Smooth muscle cell of the brain vasculature (primary cell): ENCODE data around the gene EPB42.
"Not testable (repeated sequence)": the region's sequence is repeated elsewhere in the genome, so short reads cannot be mapped to it uniquely, and the experiment has no call there.

Source experiments
- DNase-seq: peaks from one replicate; pipeline ENCODE4 v3.0.0-alpha.2; 2012; ENCODE audit warnings: low read depth, low spot score

EPB42 gene

DNA sequence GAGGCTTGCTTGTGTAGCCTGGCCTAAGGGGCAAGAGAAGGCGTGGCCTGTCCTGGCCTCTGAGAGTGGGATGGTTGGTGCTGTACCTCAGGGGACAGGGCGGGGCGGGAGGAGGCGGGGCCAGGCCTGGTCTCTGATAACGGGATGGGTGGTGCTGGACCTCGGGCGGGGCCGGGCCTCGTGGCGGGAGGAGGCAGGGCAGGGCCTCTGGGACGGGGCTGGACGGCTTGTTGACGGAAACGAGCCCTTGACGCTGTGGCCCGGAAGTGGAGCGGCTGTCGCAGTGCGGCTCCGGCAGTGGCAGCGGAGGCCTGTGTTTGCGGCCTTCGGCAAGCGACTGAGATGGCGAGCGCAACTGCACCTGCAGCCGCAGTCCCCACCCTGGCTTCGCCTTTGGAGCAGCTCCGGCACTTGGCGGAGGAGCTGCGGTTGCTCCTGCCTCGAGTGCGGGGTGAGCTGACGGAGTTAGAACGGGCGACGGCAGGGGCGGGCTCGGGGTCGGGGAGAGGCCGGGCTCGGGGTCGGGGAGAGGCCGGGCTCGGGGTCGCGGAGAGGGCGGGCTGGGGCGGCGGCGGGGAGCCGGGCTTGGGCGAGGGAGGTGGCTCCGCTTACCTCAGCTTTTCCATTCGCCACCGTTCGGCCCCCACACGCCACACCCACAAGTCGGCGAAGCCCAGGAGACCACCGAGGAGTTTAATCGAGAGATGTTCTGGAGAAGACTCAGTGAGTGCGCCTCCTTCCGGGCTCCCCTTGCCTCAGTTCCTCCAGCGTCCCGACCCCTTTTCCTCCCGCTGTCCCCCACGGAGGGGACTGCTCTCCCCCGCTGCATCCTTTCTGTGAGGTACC, 35.4 kb downstream of the EPB42 start, which contains the start of gene CCNDBP1:
TSS of gene CCNDBP1 (plus strand) at position 247 of the 846 bp plus-strand sequence. CDS start at position 343, 96 bp downstream.
- no peak for DNase-seq

DNA sequence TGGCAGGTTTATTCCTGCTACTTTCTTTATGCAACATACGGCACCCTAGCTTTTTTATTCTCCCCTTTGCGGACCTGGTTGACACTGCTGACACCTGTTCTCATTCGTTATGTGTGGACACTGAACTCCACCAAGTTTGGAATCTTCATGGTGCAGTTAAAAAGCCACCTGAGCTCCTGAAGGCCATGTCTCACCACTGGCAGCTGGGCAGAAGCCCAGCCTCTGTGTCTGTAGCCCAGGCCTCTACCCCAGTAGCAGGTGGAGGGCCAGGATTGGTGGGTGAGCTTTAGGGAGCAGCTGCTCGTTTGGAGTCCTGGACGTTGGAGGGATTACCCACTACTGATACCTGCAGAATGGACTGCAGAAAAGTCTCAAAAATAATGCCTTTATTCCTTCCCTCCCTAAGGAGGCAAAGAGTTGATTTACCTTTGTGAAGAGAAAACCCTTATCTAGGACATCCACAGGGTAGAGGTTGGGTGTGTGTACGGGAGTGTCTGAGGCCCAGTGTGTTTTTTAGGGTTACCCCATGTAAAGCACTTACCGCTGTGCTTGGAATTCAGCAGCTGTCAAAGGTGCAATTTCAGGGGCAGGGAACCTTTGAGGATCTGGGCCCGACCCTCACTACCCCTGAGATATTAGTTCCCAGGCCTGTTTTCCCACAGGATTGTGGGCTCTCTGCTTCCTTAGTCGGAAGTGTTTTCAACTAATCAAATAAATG, 36.3 kb downstream of the EPB42 start:
- no peak for DNase-seq

DNA sequence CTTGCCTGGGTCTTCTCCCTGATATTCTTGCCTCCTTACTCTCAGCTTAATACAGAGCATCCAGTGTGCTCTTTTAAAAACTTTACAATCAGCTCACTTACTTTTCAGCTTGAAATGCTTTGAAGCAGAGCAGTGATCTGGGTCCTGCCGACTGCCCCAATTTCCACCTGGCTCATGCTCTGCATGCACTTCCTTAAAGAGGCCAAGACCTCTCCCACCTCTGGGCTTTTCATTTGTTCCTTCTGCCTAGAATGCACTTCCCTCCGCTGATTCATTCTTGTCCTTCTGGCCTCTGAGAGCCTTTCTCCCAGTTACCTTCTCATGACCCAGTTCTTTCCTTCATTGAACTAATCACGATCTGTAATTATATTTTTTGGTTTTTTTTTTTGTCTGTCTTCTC, 37.5 kb downstream of the EPB42 start:
- DNase-seq, result no peak

DNA sequence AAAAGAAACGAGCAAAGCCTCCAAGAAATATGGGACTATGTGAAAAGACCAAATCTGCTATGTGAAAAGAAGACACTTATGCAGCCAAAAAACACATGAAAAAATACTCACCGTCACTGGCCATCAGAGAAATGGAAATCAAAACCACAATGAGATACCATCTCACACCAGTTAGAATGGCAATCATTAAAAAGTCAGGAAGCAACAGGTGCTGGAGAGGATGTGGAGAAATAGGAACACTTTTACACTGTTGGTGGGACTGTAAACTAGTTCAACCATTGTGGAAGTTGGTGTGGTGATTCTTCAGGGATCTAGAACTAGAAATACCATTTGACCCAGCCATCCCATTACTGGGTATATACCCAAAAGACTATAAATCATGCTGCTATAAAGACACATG, 43.7 kb downstream of the EPB42 start:
- DNase-seq, result not testable (repeated sequence)

DNA sequence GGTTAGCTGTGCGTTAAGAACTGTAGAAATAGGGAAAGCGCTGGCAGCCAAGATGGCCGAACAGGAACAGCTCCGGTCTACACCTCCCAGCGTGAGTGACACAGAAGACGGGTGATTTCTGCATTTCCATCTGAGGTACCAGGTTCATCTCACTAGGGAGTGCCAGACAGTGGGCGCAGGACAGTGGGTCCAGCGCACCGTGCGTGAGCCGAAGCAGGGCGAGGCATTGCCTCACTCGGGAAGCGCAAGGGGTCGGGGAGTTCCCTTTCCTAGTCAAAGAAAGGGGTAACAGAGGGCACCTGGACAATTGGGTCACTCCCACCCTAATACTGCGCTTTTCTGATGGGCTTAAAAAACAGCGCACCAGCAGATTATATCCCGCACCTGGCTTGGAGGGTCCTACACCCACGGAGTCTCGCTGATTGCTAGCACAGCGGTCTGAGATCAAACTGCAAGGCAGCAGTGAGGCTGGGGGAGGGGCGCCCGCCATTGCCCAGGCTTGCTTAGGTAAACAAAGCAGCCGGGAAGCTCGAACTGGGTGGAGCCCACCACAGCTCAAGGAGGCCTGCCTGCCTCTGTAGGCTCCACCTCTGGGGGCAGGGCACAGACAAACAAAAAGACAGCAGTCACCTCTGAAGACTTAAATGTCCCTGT, 45.0 kb downstream of the EPB42 start:
- DNase-seq, result not testable (repeated sequence)

DNA sequence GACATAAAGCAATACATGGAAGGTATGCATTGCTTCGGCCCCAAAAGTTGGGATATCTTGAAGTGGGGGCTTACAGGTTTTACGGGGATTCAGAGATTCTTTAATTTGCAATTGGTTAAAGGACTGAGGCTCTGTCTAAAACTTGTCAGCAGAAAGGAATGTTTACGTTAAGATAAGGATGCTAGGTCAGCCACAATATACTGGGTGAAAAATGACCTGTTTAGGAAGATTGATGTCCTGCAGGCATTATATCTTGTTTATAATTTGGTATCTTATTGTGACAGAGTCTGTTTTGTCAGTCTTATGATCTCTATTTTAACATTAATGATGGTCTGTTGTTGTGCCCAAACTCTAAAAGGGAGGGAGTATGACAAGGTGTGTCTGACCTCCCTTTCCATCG, 50.9 kb downstream of the EPB42 start:
- DNase-seq, result no peak

DNA sequence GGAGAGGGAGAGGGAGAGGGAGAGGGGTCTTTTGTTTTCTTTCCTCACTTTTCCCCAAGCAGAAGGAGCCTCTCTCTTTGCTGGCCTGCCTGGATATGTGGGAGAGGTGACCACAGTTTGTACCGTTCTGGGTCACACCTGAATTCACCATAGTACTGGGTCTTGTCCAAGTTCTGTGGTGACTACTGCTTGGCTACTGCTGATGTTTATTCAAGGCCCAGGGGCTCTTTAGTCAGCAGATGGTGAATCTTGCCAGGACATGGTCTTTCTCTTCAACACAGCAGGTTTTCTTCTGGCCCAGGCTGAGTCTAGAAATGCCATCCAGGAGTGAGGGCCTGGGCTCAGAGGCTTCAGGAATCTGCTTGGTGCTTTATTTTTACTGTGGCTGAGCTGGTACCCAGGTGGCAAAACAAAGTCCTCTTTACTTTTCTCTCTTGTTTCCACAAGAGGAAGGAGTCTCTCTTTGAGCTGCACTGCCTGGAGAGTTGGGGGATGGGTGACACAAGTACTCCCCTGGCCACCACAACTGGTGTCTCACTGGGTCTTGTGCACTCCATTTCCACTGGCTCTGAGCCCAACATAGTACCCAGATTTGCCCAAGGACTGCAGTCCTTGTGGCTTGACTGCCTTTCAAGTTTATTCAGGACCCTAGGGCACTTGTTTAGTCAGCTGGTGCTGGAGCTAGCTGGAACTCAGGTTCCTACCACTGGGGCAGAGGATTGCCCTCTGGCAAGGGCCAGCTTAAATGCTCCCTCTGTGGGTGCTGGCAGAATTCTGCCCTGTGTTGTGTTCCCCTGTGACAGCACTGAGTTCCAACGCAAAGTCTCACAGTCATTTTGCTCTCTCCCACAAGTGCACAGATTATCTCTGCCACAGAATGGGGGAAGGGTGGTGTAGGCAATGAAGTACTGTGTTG, 52.4 kb downstream of the EPB42 start:
- peak; percentile 28 for DNase-seq

DNA sequence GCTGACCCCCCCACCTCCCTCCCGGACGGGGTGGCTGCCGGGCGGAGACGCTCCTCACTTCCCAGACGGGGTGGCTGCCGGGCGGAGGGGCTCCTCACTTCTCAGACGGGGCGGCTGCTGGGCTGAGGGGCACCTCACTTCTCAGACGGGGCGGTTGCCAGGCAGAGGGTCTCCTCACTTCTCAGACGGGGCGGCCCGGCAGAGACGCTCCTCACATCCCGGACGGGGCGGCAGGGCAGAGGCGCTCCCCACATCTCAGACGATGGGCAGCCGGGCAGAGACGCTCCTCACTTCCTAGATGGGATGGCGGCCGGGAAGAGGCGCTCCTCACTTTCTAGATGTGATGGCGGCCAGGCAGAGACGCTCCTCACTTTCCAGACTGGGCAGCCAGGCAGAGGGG, 53.6 kb downstream of the EPB42 start:
- not testable (repeated sequence) for DNase-seq

DNA sequence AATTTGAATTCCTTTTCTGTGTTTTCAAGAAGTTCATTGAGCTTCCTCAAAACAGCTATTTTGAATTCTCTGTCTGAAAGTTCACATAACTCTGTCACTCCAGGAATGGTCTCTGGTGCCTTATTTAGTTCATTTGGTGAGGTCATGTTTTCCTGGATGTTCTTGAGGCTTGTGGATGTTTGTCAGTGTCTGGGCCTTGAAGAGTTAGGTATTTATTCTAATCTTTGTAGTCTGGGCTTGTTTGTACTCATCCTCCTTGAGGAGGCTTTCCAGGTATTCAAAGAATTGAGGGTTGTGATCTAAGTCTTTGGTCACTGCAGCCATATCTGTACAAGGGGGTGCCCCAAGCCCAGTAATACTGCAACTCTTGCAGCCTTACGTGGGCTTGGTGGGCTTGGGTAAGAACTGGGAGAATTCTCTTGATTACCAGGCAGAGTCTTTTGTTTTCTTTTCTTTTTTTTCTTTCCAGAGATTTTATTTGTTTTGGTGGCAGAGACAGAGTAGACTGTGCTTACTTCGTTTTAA, 55.0 kb downstream of the EPB42 start:
- DNase-seq, result no peak

DNA sequence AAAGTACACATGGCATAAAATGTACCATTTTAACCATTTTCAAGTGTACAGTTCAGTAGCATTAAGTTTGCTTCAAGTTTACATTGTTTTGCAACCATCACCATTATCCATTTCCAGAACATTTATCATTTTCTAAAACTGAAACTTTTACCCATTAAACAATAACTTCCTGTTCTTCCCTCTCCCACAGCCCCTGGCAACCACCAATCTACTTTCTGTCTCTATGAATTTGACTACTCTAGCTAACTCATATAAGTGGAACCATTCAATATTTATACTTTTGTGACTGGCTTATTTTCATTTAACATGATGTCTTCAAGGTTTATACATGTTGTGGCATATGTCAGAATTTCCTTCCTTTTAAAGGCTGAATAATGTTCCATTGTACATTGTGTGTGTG, 67.5 kb downstream of the EPB42 start:
- DNase-seq, result no peak

DNA sequence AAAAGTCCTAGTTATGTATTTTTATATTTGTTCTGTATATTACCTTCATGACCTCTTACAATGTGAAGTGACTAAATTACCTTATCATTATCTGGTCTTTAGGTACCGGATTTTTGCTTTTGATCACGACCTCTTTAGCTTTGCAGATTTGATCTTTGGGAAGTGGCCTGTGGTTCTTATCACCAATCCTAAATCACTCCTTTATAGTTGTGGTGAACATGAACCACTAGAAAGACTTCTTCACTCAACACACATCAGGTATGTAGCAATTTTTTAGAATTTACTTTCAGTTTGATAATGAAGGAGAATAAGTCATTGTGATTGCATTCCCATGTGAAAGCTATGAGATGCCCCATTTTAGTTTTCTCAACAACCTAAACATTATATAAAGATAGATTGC, 69.1 kb downstream of the EPB42 start:
- no peak for DNase-seq

DNA sequence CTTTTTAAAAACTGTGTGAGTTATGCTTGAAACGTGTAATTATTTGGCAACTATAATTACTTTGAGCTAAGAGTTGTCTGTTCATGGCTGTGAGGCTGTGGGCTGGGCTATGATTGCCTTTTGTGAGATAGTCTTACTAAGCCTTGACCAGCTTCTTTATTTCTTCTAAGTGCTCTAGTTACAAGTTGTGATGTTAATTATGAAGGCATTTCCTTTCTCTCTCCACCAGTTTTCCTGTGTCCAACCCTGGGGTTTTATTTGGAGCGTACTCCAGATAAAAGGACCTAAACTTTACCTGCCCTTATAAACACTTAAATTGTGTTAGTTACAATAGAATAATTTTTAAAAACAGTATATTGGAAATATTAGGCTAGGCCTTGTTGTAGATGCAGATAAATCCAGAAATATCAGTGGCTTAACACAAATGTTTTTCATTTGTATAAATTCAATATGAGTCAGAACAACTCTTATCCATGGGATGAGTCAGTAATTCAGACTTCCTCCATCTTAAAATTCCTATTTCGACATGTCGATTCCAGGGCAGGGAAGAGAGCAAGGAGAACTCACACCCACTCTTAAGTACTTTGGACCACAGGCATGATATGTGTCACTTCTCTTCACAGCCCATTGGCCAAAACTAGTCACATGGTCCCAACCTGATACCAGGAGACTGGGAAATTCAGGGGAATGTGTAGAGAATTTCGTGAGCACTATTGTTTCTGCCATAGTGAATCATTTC, 70.5 kb downstream of the EPB42 start:
- DNase-seq, result no peak
